ENCODE data around the gene TRIM33. TPM values are rescaled to one million over a fixed set of nuclear protein-coding genes. Genes with fewer than 3 reads are reported as not detected.

The TRIM33 gene
- total RNA-seq, 3 donors from 2014 or later (not counting 1 experiment from before 2014, with no cell fraction given) = 70.6 to 91.5 (median 86.1) TPM

DNA sequence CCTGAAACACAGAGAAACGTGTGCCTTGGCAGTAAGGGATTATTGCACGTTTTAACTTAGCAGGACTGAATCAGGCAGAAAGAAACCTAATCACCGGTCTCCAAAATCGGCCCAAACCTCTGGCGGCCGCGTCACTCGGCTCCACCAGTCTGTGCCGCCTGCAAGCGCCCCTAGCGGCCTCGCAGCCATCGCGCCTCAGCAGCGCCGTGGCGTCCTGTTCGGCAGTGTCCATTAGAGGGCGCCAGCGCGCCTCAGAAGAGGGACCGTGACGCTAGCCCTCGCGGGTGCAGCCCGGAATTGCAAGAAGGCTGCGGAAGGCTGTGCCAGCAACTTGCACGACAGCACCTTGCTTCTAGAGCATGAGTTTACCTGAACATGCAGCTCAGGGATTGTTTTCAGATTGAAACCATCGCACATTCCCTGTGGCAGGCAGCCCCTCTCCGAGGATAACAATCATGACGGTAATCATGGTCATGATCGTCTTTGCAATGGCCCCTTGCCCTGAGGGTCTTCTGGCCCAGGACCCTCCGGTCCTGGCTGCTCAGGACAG is 164.4 kb downstream of the TRIM33 start:
- H3K36me3 ChIP-seq (ENCODE audit: control insufficient read depth, insufficient read depth, low read length) = no peaks in the 10 kb centered on the region
- peak; percentile 99 for DNase-seq
- intact Hi-C loops (cut with micrococcal nuclease) = loop anchor here (1.0 to 10.0 kb wide), 6 partner anchors 82 to 748 kb away; partner anchors contain the start of genes BCAS2, NRAS and OLFML3
- H3K27ac Mint-ChIP-seq = peak overlapping the region; percentile 96 to 98
- no peaks in the 10 kb centered on the region for H3K27me3 Mint-ChIP-seq (ENCODE audit: low read depth in 2 of 2)
- H3K9me3 Mint-ChIP-seq = no peaks in the 10 kb centered on the region
- peaks cover 50 to 52% of the 10 kb centered on the region in 2 donors for H3K4me1 Mint-ChIP-seq
- no peaks in the 10 kb centered on the region for H3K36me3 Mint-ChIP-seq
- H3K27me3 ChIP-seq (ENCODE audit: control insufficient read depth, insufficient read depth, low read length) = no peaks in the 10 kb centered on the region
- WGBS (ENCODE audit: insufficient coverage) = 10% methylated on average over 33 of the region's 33 CpGs
- H3K4me3 ChIP-seq (ENCODE audit: low read length) = peak overlapping the region; percentile 8
- H3K4me1 ChIP-seq (ENCODE audit: control insufficient read depth, insufficient read depth, low read length) = peaks cover 57% of the 10 kb centered on the region
- peak overlapping the region; percentile 47 for H3K27ac ChIP-seq (ENCODE audit: low read length)
- ATAC-seq = peak; percentile 84 to 98 (median 88)
- TF ChIP-seq CTCF (IDR thresholded peaks at IDR 0.05) = peak; percentile 100
- peak overlapping the region; percentile 93 for H3K4me3 Mint-ChIP-seq
- H3K9me3 ChIP-seq (ENCODE audit: control insufficient read depth, insufficient read depth, low read length) = no peaks in the 10 kb centered on the region

- ATAC-seq (peak in 1 of 3 donors; percentile 0), DNase-seq (no peak)
- Mint-ChIP-seq H3K36me3 (no peaks in the 10 kb centered on the region), H3K4me1 (peaks cover 55 to 58% of the 10 kb centered on the region in 2 donors), H3K4me3 (peak overlapping the region; percentile 93), H3K27ac (peak overlapping the region; percentile 96 to 98), H3K9me3 (peaks cover 0 to 2% of the 10 kb centered on the region in 2 donors), H3K27me3 (ENCODE audit: low read depth in 2 of 2) (no peaks in the 10 kb centered on the region)
- H3K36me3 ChIP-seq (ENCODE audit: control insufficient read depth, insufficient read depth, low read length) = no peaks in the 10 kb centered on the region
- peak overlapping the region; percentile 8 for H3K4me3 ChIP-seq (ENCODE audit: low read length)
- no peaks in the 10 kb centered on the region for H3K9me3 ChIP-seq (ENCODE audit: control insufficient read depth, insufficient read depth, low read length)
- WGBS (ENCODE audit: insufficient coverage) = 39% methylated on average over 22 of the region's 24 CpGs
- peak overlapping the region; percentile 47 for H3K27ac ChIP-seq (ENCODE audit: low read length)
- intact Hi-C loops (cut with micrococcal nuclease) = loop anchor here (1.0 to 10.0 kb wide), 6 partner anchors 82 to 749 kb away; partner anchors contain the start of genes BCAS2, NRAS and OLFML3
- H3K27me3 ChIP-seq (ENCODE audit: control insufficient read depth, insufficient read depth, low read length) = no peaks in the 10 kb centered on the region
- TF ChIP-seq CTCF (IDR thresholded peaks at IDR 0.05) = no peak
- peaks cover 61% of the 10 kb centered on the region for H3K4me1 ChIP-seq (ENCODE audit: control insufficient read depth, insufficient read depth, low read length)
Measured at GRCh38 chr1:114345930-114346479, 165.0 kb downstream of the TRIM33 start.

GRCh38 chr1:114344656-114345055 is 166.3 kb downstream of the TRIM33 start:
- Histone ChIP-seq H3K27me3 (ENCODE audit: control insufficient read depth, insufficient read depth, low read length) (no peaks in the 10 kb centered on the region), H3K36me3 (ENCODE audit: control insufficient read depth, insufficient read depth, low read length) (no peaks in the 10 kb centered on the region), H3K4me3 (ENCODE audit: low read length) (no peak overlapping the region), H3K9me3 (ENCODE audit: control insufficient read depth, insufficient read depth, low read length) (no peaks in the 10 kb centered on the region), H3K27ac (ENCODE audit: low read length) (no peak overlapping the region), H3K4me1 (ENCODE audit: control insufficient read depth, insufficient read depth, low read length) (peaks cover 75% of the 10 kb centered on the region)
- Mint-ChIP-seq H3K9me3 (peaks cover 0 to 2% of the 10 kb centered on the region in 2 donors), H3K36me3 (no peaks in the 10 kb centered on the region), H3K4me1 (peaks cover 69 to 71% of the 10 kb centered on the region in 2 donors), H3K27me3 (ENCODE audit: low read depth in 2 of 2) (no peaks in the 10 kb centered on the region), H3K27ac (peak overlapping the region; percentile 96 to 98), H3K4me3 (peak overlapping the region; percentile 57)
- TF ChIP-seq CTCF (IDR thresholded peaks at IDR 0.05) = no peak
- WGBS (ENCODE audit: insufficient coverage) = 96% methylated on average over 3 of the region's 4 CpGs
- intact Hi-C loops (cut with micrococcal nuclease) = loop anchor here (5.0 to 10.0 kb wide), 4 partner anchors 168 to 750 kb away; partner anchors contain the start of genes BCAS2 and TRIM33
- no peak for ATAC-seq
- DNase-seq = no peak

Other genes starting within 250 kb of the TRIM33 start
- 10 to 100 TPM; 45.5 to 76.7 (median 62.0) TPM for gene BCAS2, start 70.4 kb upstream of the TRIM33 start, total RNA-seq
- gene DENND2C, start 158.8 kb upstream of the TRIM33 start, total RNA-seq = 1 to 10 TPM; 1.6 to 6.7 (median 1.7) TPM
- gene AMPD1, start 184.3 kb upstream of the TRIM33 start, total RNA-seq = not detected
- 10 to 100 TPM; 41.1 to 45.7 (median 43.8) TPM for gene NRAS, start 205.6 kb upstream of the TRIM33 start, total RNA-seq
- 100 to 1,000 TPM; 461 to 473 (median 470) TPM for gene CSDE1, start 246.8 kb upstream of the TRIM33 start, total RNA-seq